Neural progenitor cell (in vitro differentiated cells): Measurements from ENCODE around the gene ESPN. TPM values are rescaled to one million over a fixed set of nuclear protein-coding genes. Genes with fewer than 3 reads are reported as not detected.
A peak's percentile ranks its signal among the peaks of the same experiment; 100 is the strongest.

Experiments used
- DNase-seq: peaks from one replicate; pipeline ENCODE4 v3.0.0-alpha.2; 2016; ENCODE audit warnings: low spot score
- H2AFZ ChIP-seq: fragments of 200-600 bp; sonication (generic); replicated peaks from 2 replicates; pipeline ENCODE4 v1.6.1; 2016; ENCODE audit warnings: antibody characterized with exemption
- H3F3A ChIP-seq: fragments of 200-600 bp; sonication (generic); 2 replicates; pipeline ENCODE4 v1.6.1; 2016; ENCODE audit warnings: antibody characterized with exemption, low read depth
- H3K27ac ChIP-seq: fragments of 200-600 bp; sonication (generic); 2 replicates; pipeline ENCODE4 v1.5.1; 2016; ENCODE audit warnings: mild to moderate bottlenecking
- H3K27me3 ChIP-seq: fragments of 200-600 bp; sonication (generic); 2 replicates; pipeline ENCODE4 v1.6.1; 2016; ENCODE audit warnings: mild to moderate bottlenecking, moderate library complexity
- H3K36me3 ChIP-seq: fragments of 200-600 bp; sonication (generic); 2 replicates; pipeline ENCODE4 v1.5.1; 2016
- H3K4me1 ChIP-seq: fragments of 200-600 bp; sonication (generic); 2 replicates; pipeline ENCODE4 v1.6.1; 2016; ENCODE audit warnings: mixed run types
- H3K4me2 ChIP-seq: fragments of 200-600 bp; sonication (generic); 2 replicates; pipeline ENCODE4 v1.6.1; 2016
- H3K4me3 ChIP-seq: fragments of 200-600 bp; sonication (generic); 2 replicates; pipeline ENCODE4 v1.5.1; 2016
- H3K79me2 ChIP-seq: fragments of 200-600 bp; sonication (generic); 2 replicates; pipeline ENCODE4 v1.6.1; 2016; ENCODE audit warnings: low read depth
- H3K9ac ChIP-seq: fragments of 200-600 bp; sonication (generic); 2 replicates; pipeline ENCODE4 v1.6.1; 2016
- H3K9me3 ChIP-seq: fragments of 200-600 bp; sonication (generic); 2 replicates; pipeline ENCODE4 v1.5.1; 2016; ENCODE audit warnings: low read depth
- H4K20me1 ChIP-seq: fragments of 200-600 bp; sonication (generic); 2 replicates; pipeline ENCODE4 v1.6.1; 2016; ENCODE audit warnings: low read depth
- H3K27ac Mint-ChIP-seq: 3 replicates; pipeline ENCODE4 v1.8.0; 2021; ENCODE audit warnings: mixed read lengths
- H3K27me3 Mint-ChIP-seq: 2 replicates; pipeline ENCODE4 v1.8.0; 2022; ENCODE audit warnings: low read depth, mild to moderate bottlenecking, inconsistent platforms, moderate library complexity, mixed read lengths; ENCODE audit not compliant: insufficient read depth
- H3K36me3 Mint-ChIP-seq: 3 replicates; pipeline ENCODE4 v1.8.0; 2021; ENCODE audit warnings: mixed read lengths
- H3K4me1 Mint-ChIP-seq: 3 replicates; pipeline ENCODE4 v1.8.0; 2021; ENCODE audit warnings: mixed read lengths
- H3K4me3 Mint-ChIP-seq: 3 replicates; pipeline ENCODE4 v1.8.0; 2021; ENCODE audit warnings: mild to moderate bottlenecking, moderate library complexity, mixed read lengths
- H3K9me3 Mint-ChIP-seq: 3 replicates; pipeline ENCODE4 v1.8.0; 2020; ENCODE audit warnings: mixed read lengths
- EZH2 ChIP-seq: fragments of 200-600 bp; sonication (generic); IDR thresholded peaks from 2 replicates; pipeline ENCODE4 v1.6.1; 2017; ENCODE audit warnings: antibody characterized with exemption, mild to moderate bottlenecking, moderate library complexity
- EZH2phosphoT487 ChIP-seq: fragments of 200-600 bp; sonication (generic); IDR thresholded peaks from 2 replicates; pipeline ENCODE4 v1.6.1; 2017; ENCODE audit warnings: antibody characterized with exemption
- total RNA-seq: library from RNA; depleted of rRNA; stranded (reverse); fragments of >200 nt; gene quantifications from 2 replicates; pipeline ENCODE4 v1.2.3, GENCODE V29; 2015; ENCODE audit warnings: low replicate concordance
- TF ChIP-seq, protein P1 (sequence below): fragments of 200-600 bp; sonication (generic); IDR thresholded peaks from 2 replicates; pipeline ENCODE4 v1.5.1; 2017; ENCODE audit warnings: antibody characterized with exemption, mild to moderate bottlenecking

ESPN gene
- total RNA-seq, 1 donor from 2014 or later: 7.1 TPM

DNA sequence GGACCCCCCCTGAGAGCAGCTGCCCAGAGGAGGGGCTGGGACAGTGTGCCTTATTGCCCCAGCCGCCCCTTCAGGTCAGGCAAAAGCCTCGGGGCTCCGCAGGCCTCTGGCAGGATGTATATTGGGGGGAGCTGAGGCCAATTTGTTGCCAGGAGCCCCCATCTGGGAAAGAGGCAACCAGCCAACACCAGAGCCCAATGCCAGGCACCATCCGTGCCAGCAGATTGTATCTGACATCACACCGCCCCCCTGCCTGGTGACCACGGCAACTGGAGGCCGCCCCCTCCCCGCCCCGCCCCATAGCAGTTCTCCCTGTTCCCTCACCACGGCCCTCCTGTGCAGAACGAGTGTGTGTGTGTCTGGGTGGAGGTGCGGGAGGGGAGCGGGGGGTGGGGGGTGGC is 70.5 kb downstream of the ESPN start:
- no peaks in the 10 kb centered on the region for H3K9me3 Mint-ChIP-seq
- Histone ChIP-seq H3K4me3 (no peak overlapping the region), H3K27ac (no peak overlapping the region), H4K20me1 (peaks cover 18% of the 10 kb centered on the region), H3K4me1 (peaks cover 25% of the 10 kb centered on the region), H3K79me2 (no peaks in the 10 kb centered on the region), H3K36me3 (no peaks in the 10 kb centered on the region), H3K4me2 (no peak overlapping the region), H3K27me3 (peaks cover 52% of the 10 kb centered on the region), H2AFZ (no peak overlapping the region), H3K9me3 (no peaks in the 10 kb centered on the region), H3K9ac (no peak overlapping the region), H3F3A (peaks cover 32% of the 10 kb centered on the region)
- no peaks in the 10 kb centered on the region for H3K36me3 Mint-ChIP-seq
- no peak for TF ChIP-seq EZH2
- TF ChIP-seq, protein P1, sequence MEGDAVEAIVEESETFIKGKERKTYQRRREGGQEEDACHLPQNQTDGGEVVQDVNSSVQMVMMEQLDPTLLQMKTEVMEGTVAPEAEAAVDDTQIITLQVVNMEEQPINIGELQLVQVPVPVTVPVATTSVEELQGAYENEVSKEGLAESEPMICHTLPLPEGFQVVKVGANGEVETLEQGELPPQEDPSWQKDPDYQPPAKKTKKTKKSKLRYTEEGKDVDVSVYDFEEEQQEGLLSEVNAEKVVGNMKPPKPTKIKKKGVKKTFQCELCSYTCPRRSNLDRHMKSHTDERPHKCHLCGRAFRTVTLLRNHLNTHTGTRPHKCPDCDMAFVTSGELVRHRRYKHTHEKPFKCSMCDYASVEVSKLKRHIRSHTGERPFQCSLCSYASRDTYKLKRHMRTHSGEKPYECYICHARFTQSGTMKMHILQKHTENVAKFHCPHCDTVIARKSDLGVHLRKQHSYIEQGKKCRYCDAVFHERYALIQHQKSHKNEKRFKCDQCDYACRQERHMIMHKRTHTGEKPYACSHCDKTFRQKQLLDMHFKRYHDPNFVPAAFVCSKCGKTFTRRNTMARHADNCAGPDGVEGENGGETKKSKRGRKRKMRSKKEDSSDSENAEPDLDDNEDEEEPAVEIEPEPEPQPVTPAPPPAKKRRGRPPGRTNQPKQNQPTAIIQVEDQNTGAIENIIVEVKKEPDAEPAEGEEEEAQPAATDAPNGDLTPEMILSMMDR: no peak
- TF ChIP-seq EZH2phosphoT487: no peak
- H3K4me3 Mint-ChIP-seq: no peak overlapping the region
- peaks cover 7% of the 10 kb centered on the region for H3K27me3 Mint-ChIP-seq
- H3K4me1 Mint-ChIP-seq: peaks cover 34% of the 10 kb centered on the region
- DNase-seq: no peak
- no peak overlapping the region for H3K27ac Mint-ChIP-seq

DNA sequence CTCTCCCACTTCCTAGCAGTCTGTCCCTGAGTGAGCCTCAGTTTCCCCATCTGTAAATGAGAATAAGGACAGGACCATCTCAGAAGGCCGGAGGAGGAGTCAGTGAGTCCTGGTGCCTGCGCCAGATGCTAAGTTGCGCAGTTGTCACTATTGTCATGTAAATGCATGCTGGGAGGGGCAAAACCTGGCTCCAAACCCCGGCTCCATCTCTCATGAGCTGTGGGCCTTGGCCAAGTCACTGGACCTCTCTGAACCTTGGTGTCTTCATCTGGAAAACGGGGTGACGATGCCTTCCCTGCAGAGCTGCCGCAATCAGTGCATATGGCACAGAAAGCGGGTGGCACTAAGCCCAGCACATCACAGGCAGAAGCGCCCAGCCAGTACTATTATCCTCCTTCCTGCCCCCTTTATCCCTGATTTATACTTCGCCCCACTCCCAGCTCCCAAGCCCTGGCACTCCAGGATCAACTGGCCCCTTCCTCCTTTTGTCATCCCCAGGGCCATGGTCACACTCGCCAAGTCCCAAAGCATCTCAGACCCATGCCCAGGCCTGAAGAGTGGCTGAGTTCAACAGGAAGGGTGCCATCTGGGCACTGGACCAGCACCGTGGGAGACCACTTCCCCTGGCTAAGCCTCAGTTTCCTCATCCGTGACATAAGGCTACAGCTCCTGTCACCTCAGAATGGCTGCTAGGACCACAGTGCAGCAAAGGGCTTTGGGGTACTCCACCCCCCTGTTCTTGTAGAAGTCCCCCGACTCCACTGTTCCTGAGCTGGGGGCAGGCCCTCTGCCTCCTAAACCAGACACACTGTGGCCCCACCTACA is 71.2 kb downstream of the ESPN start:
- Histone ChIP-seq H3K79me2 (no peaks in the 10 kb centered on the region), H3K9me3 (no peaks in the 10 kb centered on the region), H3K9ac (no peak overlapping the region), H3K36me3 (no peaks in the 10 kb centered on the region), H3K27me3 (peaks cover 50% of the 10 kb centered on the region), H4K20me1 (peaks cover 18% of the 10 kb centered on the region), H3K4me3 (peak overlapping the region; percentile 89), H2AFZ (no peak overlapping the region), H3K27ac (no peak overlapping the region), H3K4me1 (peaks cover 25% of the 10 kb centered on the region), H3K4me2 (peak overlapping the region; percentile 100), H3F3A (peaks cover 30% of the 10 kb centered on the region)
- TF ChIP-seq EZH2phosphoT487 (no peak), EZH2 (no peak)
- TF ChIP-seq, protein P1: no peak
- Mint-ChIP-seq H3K36me3 (no peaks in the 10 kb centered on the region), H3K27me3 (peaks cover 7% of the 10 kb centered on the region), H3K4me1 (peaks cover 34% of the 10 kb centered on the region), H3K27ac (no peak overlapping the region), H3K4me3 (peak overlapping the region; percentile 86), H3K9me3 (no peaks in the 10 kb centered on the region)
- DNase-seq: no peak

DNA sequence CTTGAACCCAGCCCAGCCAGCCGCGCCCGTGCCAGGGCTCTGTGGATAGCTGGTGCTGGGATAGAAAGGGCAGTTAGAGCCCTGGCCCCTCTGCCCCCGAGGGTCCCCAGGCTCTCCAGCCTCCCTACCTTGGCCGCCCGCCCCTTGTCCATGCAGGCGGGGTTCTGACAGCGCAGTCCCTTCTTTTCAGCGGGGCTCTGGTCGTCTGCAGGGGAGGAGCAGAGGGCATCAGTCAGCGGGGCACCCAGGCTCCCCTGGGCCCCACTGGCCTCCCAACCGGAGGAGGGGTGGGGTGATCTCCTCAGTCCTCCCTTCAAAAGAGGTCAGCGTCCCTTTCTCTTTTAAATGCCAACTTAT is 71.8 kb downstream of the ESPN start:
- Mint-ChIP-seq H3K36me3 (no peaks in the 10 kb centered on the region), H3K4me3 (peak overlapping the region; percentile 86), H3K27me3 (peaks cover 8% of the 10 kb centered on the region), H3K27ac (no peak overlapping the region), H3K4me1 (peaks cover 35% of the 10 kb centered on the region), H3K9me3 (no peaks in the 10 kb centered on the region)
- Histone ChIP-seq H3K4me3 (peak overlapping the region; percentile 89), H3K27ac (no peak overlapping the region), H3K27me3 (peaks cover 44% of the 10 kb centered on the region), H2AFZ (peak overlapping the region; percentile 50), H3K4me2 (peak overlapping the region; percentile 100), H3K9ac (no peak overlapping the region), H4K20me1 (peaks cover 17% of the 10 kb centered on the region), H3K79me2 (no peaks in the 10 kb centered on the region), H3K4me1 (peaks cover 25% of the 10 kb centered on the region), H3K36me3 (no peaks in the 10 kb centered on the region), H3K9me3 (no peaks in the 10 kb centered on the region), H3F3A (peaks cover 24% of the 10 kb centered on the region)
- TF ChIP-seq EZH2phosphoT487: no peak
- TF ChIP-seq EZH2: peak; percentile 23
- TF ChIP-seq, protein P1: no peak
- peak; percentile 44 for DNase-seq
